Gastrocnemius medialis (tissue), 4 donors: Measurements from ENCODE around the gene ARHGEF35.
"Not testable (repeated sequence)": the region's sequence is repeated elsewhere in the genome, so short reads cannot be mapped to it uniquely, and the experiment has no call there.

Experiments used
- POLR2A ChIP-seq, 2 donors: fragments of 450-650 bp; IDR thresholded peaks; one replicate each; pipeline ENCODE4 v1.6.1; 2017; ENCODE audit warnings: antibody characterized with exemption in 2 of 2, mild to moderate bottlenecking in 2 of 2, moderate library complexity in 2 of 2
- TF ChIP-seq, protein P1 (sequence below), 5 experiments: fragments of 450-650 bp in 3 of 5; fragments of 200-600 bp in 2 of 5; sonication (generic) in 2 of 5; IDR thresholded peaks in 4 of 5; conservative IDR thresholded peaks in 1 of 5; 1 replicate in 4 of 5; 2 replicates in 1 of 5; pipeline ENCODE4 v1.5.1; 2016 to 2019; ENCODE audit warnings: antibody characterized with exemption in 5 of 5, mild to moderate bottlenecking in 3 of 5, moderate library complexity in 3 of 5

- TF ChIP-seq, protein P1, sequence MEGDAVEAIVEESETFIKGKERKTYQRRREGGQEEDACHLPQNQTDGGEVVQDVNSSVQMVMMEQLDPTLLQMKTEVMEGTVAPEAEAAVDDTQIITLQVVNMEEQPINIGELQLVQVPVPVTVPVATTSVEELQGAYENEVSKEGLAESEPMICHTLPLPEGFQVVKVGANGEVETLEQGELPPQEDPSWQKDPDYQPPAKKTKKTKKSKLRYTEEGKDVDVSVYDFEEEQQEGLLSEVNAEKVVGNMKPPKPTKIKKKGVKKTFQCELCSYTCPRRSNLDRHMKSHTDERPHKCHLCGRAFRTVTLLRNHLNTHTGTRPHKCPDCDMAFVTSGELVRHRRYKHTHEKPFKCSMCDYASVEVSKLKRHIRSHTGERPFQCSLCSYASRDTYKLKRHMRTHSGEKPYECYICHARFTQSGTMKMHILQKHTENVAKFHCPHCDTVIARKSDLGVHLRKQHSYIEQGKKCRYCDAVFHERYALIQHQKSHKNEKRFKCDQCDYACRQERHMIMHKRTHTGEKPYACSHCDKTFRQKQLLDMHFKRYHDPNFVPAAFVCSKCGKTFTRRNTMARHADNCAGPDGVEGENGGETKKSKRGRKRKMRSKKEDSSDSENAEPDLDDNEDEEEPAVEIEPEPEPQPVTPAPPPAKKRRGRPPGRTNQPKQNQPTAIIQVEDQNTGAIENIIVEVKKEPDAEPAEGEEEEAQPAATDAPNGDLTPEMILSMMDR (IDR thresholded peaks at IDR 0.05 in 4 of 5, conservative IDR thresholded peaks at IDR 0.05 in 1 of 5) = not testable (repeated sequence)
- TF ChIP-seq POLR2A (IDR thresholded peaks at IDR 0.05) = not testable (repeated sequence)
Measured at GRCh38 chr7:144217200-144217599, 21.6 kb upstream of the ARHGEF35 start.
